Measurements from ENCODE around the gene GID4. TPM values are rescaled to one million over a fixed set of nuclear protein-coding genes. Genes with fewer than 3 reads are reported as not detected.

GID4 gene
- total RNA-seq, 2 donors from 2014 or later, result 3.6 to 20.4 TPM

DNA sequence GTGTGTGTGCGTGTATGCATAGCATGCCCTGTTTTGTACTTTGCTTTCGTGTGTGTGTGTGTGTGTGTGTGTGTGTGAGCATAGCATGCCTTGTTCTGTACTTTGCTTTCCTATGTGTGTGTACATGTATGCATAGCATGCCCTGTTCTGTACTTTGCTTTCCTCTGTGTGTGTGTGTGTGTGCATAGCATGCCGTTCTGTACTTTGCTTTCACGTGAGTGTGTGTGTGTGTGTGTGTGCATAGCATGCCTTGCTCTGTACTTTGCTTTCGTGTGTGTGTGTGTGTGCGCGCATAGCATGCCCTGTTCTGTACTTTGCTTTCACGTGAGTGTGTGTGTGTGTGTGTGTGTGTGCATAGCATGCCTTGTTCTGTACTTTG is 39.2 kb upstream of the GID4 start:
- Histone ChIP-seq H3K9me3 (no peaks in the 10 kb centered on the region), H3K4me3 (no peak overlapping the region), H3K36me3 (replicated peaks in 1 of 2; ENCODE audit: insufficient read depth in 1 of 2, low read depth in 2 of 2) (no peaks in the 10 kb centered on the region), H3K4me1 (no peaks in the 10 kb centered on the region), H3K27me3 (no peaks in the 10 kb centered on the region), H3K27ac (no peak overlapping the region)
- TF ChIP-seq, protein P1, sequence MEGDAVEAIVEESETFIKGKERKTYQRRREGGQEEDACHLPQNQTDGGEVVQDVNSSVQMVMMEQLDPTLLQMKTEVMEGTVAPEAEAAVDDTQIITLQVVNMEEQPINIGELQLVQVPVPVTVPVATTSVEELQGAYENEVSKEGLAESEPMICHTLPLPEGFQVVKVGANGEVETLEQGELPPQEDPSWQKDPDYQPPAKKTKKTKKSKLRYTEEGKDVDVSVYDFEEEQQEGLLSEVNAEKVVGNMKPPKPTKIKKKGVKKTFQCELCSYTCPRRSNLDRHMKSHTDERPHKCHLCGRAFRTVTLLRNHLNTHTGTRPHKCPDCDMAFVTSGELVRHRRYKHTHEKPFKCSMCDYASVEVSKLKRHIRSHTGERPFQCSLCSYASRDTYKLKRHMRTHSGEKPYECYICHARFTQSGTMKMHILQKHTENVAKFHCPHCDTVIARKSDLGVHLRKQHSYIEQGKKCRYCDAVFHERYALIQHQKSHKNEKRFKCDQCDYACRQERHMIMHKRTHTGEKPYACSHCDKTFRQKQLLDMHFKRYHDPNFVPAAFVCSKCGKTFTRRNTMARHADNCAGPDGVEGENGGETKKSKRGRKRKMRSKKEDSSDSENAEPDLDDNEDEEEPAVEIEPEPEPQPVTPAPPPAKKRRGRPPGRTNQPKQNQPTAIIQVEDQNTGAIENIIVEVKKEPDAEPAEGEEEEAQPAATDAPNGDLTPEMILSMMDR (IDR thresholded peaks at IDR 0.05), result no peak
- TF ChIP-seq POLR2A (IDR thresholded peaks at IDR 0.05), result no peak
- intact Hi-C loops (cut with DNase I), result no loop called here
- ATAC-seq, result no peak
- no peak for DNase-seq
- 64 to 67% methylated on average over 8 of the region's 8 CpGs for WGBS, 2 donors

DNA sequence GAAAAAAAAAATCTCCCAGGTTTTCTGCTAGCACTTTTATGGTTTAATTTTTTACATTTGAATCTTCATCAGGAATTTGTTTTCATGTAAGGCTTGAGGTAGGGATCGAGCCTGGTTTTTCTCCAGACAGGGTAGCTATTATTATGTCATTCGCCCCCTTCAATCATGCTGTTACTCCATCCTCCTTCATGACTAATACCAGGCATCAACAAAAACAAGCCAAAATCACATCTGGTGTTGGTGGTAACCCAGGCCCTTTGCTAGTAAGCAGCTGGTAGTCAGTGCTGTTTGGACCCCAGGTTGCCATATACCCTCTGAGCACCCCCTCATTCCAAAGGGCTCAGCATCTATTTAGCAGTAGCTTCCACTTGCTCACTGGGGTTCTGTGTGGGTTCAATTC is 37.0 kb upstream of the GID4 start:
- no peak for TF ChIP-seq POLR2A (IDR thresholded peaks at IDR 0.05)
- TF ChIP-seq, protein P1 (IDR thresholded peaks at IDR 0.05), result no peak
- no peak for DNase-seq

DNA sequence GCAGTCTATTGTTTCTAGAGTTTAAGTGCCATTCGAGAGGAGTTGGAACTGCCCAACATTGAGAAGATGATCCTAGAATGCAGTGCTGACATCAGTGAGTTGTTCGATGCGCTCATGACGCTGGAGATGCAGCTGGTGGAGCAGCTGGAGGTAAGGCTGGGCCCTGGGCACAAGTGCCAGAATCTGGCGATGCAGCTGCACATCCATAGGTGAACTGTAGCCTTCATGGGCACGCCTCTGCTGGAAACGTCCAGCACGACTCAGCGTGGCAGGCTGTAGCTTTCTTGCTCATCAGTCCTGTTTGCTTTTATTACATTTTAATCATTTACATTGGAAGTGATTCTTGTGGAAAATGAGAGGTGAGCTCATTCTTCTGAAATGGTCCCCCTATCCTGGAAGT is 34.9 kb upstream of the GID4 start:
- intact Hi-C loops (cut with DNase I), result no loop called here
- Histone ChIP-seq H3K27ac (no peak overlapping the region), H3K4me1 (no peaks in the 10 kb centered on the region), H3K9me3 (no peaks in the 10 kb centered on the region), H3K4me3 (no peak overlapping the region), H3K36me3 (replicated peaks in 1 of 2; ENCODE audit: insufficient read depth in 1 of 2, low read depth in 2 of 2) (no peaks in the 10 kb centered on the region), H3K27me3 (no peaks in the 10 kb centered on the region)
- ATAC-seq, result no peak
- no peak for DNase-seq
- WGBS, 2 donors, result 84 to 90% methylated on average over 9 of the region's 9 CpGs
- TF ChIP-seq POLR2A (IDR thresholded peaks at IDR 0.05), result no peak
- TF ChIP-seq, protein P1 (IDR thresholded peaks at IDR 0.05), result no peak

More for the DNA sequence above, 37.0 kb upstream of the GID4 start:
- Histone ChIP-seq H3K27ac (no peak overlapping the region), H3K36me3 (replicated peaks in 1 of 2; ENCODE audit: insufficient read depth in 1 of 2, low read depth in 2 of 2) (no peaks in the 10 kb centered on the region), H3K27me3 (no peaks in the 10 kb centered on the region), H3K4me3 (no peak overlapping the region), H3K4me1 (no peaks in the 10 kb centered on the region), H3K9me3 (no peaks in the 10 kb centered on the region)
- intact Hi-C loops (cut with DNase I), result no loop called here
- WGBS, 2 donors, result 95% methylated on average over 2 of the region's 2 CpGs
- ATAC-seq, result no peak

DNA sequence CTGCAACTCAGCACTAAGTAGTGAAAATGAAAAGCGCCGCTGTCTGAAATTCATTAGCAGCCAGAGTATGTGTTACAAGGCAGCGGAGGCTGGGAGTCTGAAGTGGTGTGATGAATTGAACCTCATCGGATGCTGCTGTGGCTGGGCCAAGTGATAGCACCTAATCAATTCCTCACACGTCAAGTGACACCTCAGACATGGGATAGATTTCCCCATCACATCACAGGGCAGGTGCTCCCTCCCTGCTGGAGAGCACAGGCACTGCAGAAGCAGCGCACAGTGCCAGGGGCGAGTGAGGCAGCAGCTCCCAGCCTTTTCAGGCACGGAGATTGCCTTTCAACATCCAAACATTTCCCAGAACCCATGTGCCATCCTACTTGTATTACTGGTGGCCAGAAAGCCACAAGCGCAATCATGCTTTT is 34.3 kb upstream of the GID4 start:
- intact Hi-C loops (cut with DNase I), result no loop called here
- DNase-seq, result no peak
- Histone ChIP-seq H3K4me3 (no peak overlapping the region), H3K9me3 (no peaks in the 10 kb centered on the region), H3K27me3 (no peaks in the 10 kb centered on the region), H3K36me3 (replicated peaks in 1 of 2; ENCODE audit: insufficient read depth in 1 of 2, low read depth in 2 of 2) (no peaks in the 10 kb centered on the region), H3K27ac (no peak overlapping the region), H3K4me1 (no peaks in the 10 kb centered on the region)
- ATAC-seq, result no peak
- WGBS, 2 donors, result 90% methylated on average over 9 of the region's 9 CpGs
- TF ChIP-seq POLR2A (IDR thresholded peaks at IDR 0.05), result no peak
- TF ChIP-seq, protein P1 (IDR thresholded peaks at IDR 0.05), result no peak

DNA sequence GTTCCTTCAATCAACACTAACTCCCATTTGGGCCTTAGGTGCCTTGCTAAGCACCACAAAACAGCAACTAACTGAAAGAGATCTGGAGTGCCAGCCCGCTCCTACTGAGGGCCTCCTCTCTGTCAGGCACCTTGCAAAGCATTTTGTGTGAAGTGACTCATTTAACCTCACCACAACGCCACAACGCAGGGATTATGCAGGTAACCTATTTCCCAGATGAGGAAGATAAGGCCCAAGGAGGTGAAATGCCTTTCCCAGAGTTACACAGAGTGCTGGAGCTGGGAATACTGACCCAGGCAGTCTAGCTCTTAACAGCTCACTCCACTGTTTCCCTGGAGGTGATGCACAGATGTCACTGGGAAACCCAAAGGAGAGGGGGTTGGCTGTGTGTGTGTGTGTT is 33.7 kb upstream of the GID4 start:
- ATAC-seq, result no peak
- intact Hi-C loops (cut with DNase I), result no loop called here
- TF ChIP-seq POLR2A (IDR thresholded peaks at IDR 0.05), result no peak
- TF ChIP-seq, protein P1 (IDR thresholded peaks at IDR 0.05), result no peak
- Histone ChIP-seq H3K4me3 (no peak overlapping the region), H3K27me3 (no peaks in the 10 kb centered on the region), H3K36me3 (replicated peaks in 1 of 2; ENCODE audit: insufficient read depth in 1 of 2, low read depth in 2 of 2) (no peaks in the 10 kb centered on the region), H3K9me3 (no peaks in the 10 kb centered on the region), H3K4me1 (no peaks in the 10 kb centered on the region), H3K27ac (no peak overlapping the region)
- DNase-seq, result no peak
- 72 to 79% methylated on average over 3 of the region's 3 CpGs for WGBS, 2 donors

Measured in body of pancreas (tissue), 4 donors.